ENCODE measurements around the gene SKA2.
A peak's percentile ranks its signal among the peaks of the same experiment; 100 is the strongest.
"Not testable (repeated sequence)": the region's sequence is repeated elsewhere in the genome, so short reads cannot be mapped to it uniquely, and the experiment has no call there.

SKA2 gene

DNA sequence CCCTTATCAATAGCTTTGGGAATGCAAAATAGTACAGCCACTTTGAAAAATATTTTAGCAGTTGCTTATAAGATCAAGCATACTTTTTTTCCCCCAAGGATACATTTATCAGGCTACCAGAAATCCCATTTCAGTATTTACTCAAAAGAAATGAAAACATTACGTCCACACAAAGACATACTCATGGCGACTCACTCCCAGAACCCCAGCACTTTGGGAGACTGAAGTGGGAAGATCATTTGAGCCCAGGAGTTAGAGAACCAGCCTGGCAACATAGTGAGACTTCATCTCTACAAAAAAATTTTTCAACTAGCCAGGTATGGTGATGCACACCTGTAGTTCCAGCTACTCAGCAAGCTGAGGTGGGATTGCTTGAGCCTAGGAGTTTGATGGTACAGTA is 5.9 kb downstream of the SKA2 start:
- Histone ChIP-seq H3K36me3 (ENCODE audit: low read depth) (peaks cover 69% of the 10 kb centered on the region), H3K9me3 (ENCODE audit: severe bottlenecking) (no peaks in the 10 kb centered on the region), H3K27ac (ENCODE audit: poor library complexity, severe bottlenecking) (peak overlapping the region; percentile 26), H3K4me3 (ENCODE audit: severe bottlenecking) (no peak overlapping the region), H3K27me3 (ENCODE audit: insufficient read depth, poor library complexity, severe bottlenecking) (no peaks in the 10 kb centered on the region), H3K4me1 (ENCODE audit: insufficient read depth, poor library complexity, severe bottlenecking) (peaks cover 42% of the 10 kb centered on the region)
- ATAC-seq (ENCODE audit: low read depth): peak; percentile 76
- TF ChIP-seq, protein P1, sequence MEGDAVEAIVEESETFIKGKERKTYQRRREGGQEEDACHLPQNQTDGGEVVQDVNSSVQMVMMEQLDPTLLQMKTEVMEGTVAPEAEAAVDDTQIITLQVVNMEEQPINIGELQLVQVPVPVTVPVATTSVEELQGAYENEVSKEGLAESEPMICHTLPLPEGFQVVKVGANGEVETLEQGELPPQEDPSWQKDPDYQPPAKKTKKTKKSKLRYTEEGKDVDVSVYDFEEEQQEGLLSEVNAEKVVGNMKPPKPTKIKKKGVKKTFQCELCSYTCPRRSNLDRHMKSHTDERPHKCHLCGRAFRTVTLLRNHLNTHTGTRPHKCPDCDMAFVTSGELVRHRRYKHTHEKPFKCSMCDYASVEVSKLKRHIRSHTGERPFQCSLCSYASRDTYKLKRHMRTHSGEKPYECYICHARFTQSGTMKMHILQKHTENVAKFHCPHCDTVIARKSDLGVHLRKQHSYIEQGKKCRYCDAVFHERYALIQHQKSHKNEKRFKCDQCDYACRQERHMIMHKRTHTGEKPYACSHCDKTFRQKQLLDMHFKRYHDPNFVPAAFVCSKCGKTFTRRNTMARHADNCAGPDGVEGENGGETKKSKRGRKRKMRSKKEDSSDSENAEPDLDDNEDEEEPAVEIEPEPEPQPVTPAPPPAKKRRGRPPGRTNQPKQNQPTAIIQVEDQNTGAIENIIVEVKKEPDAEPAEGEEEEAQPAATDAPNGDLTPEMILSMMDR (IDR thresholded peaks at IDR 0.05; ENCODE audit: poor library complexity, severe bottlenecking): no peak
- DNase-seq (ENCODE audit: low spot score): no peak

DNA sequence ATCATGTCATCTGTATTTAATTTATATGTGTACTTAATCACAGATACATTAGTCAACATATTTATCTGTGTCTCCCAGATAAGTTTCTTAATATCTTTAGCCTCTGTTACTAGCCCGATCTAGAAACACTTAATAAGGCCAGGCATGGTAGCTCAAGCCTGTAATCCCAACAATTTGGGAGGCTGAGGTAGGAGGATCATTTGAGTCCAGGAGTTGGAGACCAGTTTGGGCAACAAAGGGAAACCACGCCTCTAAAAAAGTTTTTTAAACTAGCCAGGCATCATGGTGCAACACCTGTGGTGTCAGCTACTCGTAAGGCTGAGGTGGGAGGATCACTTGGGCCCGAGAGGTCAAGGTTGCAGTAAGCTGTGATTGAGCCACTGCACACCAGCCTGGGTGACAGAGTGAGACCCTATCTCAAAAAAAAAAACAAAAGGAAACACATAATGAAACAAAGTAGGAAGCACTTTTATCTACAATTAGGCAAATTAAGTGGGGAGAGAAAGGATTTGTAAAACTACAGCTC is 9.4 kb downstream of the SKA2 start:
- H3K36me3 ChIP-seq (ENCODE audit: low read depth): peaks cover 63% of the 10 kb centered on the region
- TF ChIP-seq, protein P1 (IDR thresholded peaks at IDR 0.05; ENCODE audit: poor library complexity, severe bottlenecking): no peak
- DNase-seq (ENCODE audit: low spot score) (no peak), ATAC-seq (ENCODE audit: low read depth) (no peak)
- H3K27ac ChIP-seq (ENCODE audit: poor library complexity, severe bottlenecking): no peak overlapping the region
- H3K27me3 ChIP-seq (ENCODE audit: insufficient read depth, poor library complexity, severe bottlenecking): no peaks in the 10 kb centered on the region
- H3K4me1 ChIP-seq (ENCODE audit: insufficient read depth, poor library complexity, severe bottlenecking): peaks cover 19% of the 10 kb centered on the region
- H3K4me3 ChIP-seq (ENCODE audit: severe bottlenecking): no peak overlapping the region
- H3K9me3 ChIP-seq (ENCODE audit: severe bottlenecking): no peaks in the 10 kb centered on the region

DNA sequence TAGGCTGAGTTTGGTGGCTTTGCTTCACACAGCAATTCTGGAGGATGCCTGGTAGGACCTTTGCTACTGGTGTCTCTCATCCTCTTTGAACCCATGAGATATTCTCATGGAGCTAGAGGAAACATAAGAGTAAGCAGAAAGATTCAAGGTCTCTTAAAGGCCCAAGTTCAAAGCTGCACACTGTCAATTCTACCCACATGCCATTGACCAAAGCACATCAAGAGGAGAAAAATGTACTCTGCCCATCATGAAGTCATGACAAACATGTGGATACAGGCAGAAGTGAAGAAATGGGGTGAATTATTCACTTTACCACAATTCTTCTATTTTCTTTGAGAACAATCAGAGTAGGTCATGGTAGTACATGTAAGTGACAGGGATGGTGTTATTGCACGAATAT is 13.1 kb downstream of the SKA2 start:
- H3K27me3 ChIP-seq (ENCODE audit: insufficient read depth, poor library complexity, severe bottlenecking): no peaks in the 10 kb centered on the region
- H3K4me1 ChIP-seq (ENCODE audit: insufficient read depth, poor library complexity, severe bottlenecking): peaks cover 11% of the 10 kb centered on the region
- TF ChIP-seq, protein P1 (IDR thresholded peaks at IDR 0.05; ENCODE audit: poor library complexity, severe bottlenecking): no peak
- H3K9me3 ChIP-seq (ENCODE audit: severe bottlenecking): no peaks in the 10 kb centered on the region
- H3K4me3 ChIP-seq (ENCODE audit: severe bottlenecking): no peak overlapping the region
- H3K36me3 ChIP-seq (ENCODE audit: low read depth): peaks cover 41% of the 10 kb centered on the region
- no peak for DNase-seq (ENCODE audit: low spot score)
- H3K27ac ChIP-seq (ENCODE audit: poor library complexity, severe bottlenecking): peak overlapping the region; percentile 6
- ATAC-seq (ENCODE audit: low read depth): peak; percentile 66

DNA sequence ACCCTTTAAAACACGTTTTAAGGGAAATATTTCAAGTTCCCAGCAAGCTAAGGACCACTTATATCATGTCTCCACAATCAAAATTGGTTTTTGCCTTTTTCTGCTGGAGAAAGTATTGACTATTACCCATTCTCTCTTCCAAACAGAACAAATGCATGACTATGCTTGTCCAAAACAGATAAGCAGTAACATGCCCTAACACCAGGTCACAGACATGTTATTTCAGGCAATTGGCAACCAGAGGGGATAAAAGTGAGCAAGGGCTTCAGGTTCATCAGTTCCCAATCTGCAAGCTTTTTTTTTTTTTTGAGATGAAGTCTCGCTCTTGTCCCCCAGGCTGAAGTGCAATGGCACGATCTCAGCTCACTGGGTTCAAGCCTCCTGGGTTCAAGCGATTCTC is 15.0 kb downstream of the SKA2 start:
- Histone ChIP-seq H3K4me3 (ENCODE audit: severe bottlenecking) (no peak overlapping the region), H3K36me3 (ENCODE audit: low read depth) (peaks cover 24% of the 10 kb centered on the region), H3K27me3 (ENCODE audit: insufficient read depth, poor library complexity, severe bottlenecking) (no peaks in the 10 kb centered on the region), H3K27ac (ENCODE audit: poor library complexity, severe bottlenecking) (peak overlapping the region; percentile 32), H3K9me3 (ENCODE audit: severe bottlenecking) (no peaks in the 10 kb centered on the region), H3K4me1 (ENCODE audit: insufficient read depth, poor library complexity, severe bottlenecking) (peaks cover 11% of the 10 kb centered on the region)
- ATAC-seq (ENCODE audit: low read depth): peak; percentile 55; the same call in 2 of the 3 replicates
- TF ChIP-seq, protein P1 (IDR thresholded peaks at IDR 0.05; ENCODE audit: poor library complexity, severe bottlenecking): no peak
- no peak for DNase-seq (ENCODE audit: low spot score)

DNA sequence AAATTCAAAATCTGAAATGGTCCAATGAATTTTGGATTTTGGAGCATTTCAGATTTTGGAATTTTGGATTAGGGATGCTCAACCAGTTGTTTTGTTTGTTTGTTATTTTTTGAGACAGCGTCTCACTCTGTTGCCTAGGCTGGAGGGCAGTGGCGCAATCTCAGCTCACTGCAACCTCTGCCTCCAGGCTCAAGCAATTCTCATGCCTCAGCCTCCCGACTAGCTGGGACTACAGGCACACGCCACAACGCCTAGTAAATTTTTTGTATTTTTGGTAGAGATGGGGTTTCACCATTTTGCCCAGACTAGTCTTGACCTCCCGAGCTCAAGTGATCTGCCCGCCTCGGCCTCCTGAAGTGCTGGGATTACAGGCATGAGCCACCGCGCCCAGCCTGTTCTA is 16.6 kb downstream of the SKA2 start:
- H3K27ac ChIP-seq (ENCODE audit: poor library complexity, severe bottlenecking); H3K4me3 ChIP-seq (ENCODE audit: severe bottlenecking); ATAC-seq (ENCODE audit: low read depth); H3K27me3 ChIP-seq (ENCODE audit: insufficient read depth, poor library complexity, severe bottlenecking); H3K9me3 ChIP-seq (ENCODE audit: severe bottlenecking); DNase-seq (ENCODE audit: low spot score): not testable (repeated sequence)
- H3K4me1 ChIP-seq (ENCODE audit: insufficient read depth, poor library complexity, severe bottlenecking): peaks cover 11% of the 10 kb centered on the region
- peaks cover 18% of the 10 kb centered on the region for H3K36me3 ChIP-seq (ENCODE audit: low read depth)
